BLaER1 treated with 17β-estradiol and CSF1 and Interleukin-3, amounts not matched to agents 10 nM and 100 nM (cell line): ENCODE data around the gene NRG3.
"Not testable (repeated sequence)": the region's sequence is repeated elsewhere in the genome, so short reads cannot be mapped to it uniquely, and the experiment has no call there.

Experiments used
- H3K27ac ChIP-seq, 11 experiments: shearing (Covaris generic); formaldehyde crosslinking; 2 replicates each; pipeline ENCODE4 v1.8.1; 2022
- H3K27me3 ChIP-seq, 11 experiments: shearing (Covaris generic); formaldehyde crosslinking; 2 replicates each; pipeline ENCODE4 v1.8.1; 2022
- H3K36me3 ChIP-seq, 11 experiments: shearing (Covaris generic); formaldehyde crosslinking; 2 replicates each; pipeline ENCODE4 v1.8.1; 2022
- H3K4me1 ChIP-seq, 10 experiments: shearing (Covaris generic); formaldehyde crosslinking; 2 replicates each; pipeline ENCODE4 v1.8.1; 2022
- H3K4me2 ChIP-seq, 11 experiments: shearing (Covaris generic); formaldehyde crosslinking; 2 replicates each; pipeline ENCODE4 v1.8.1; 2022
- H3K4me3 ChIP-seq, 10 experiments: shearing (Covaris generic); formaldehyde crosslinking; 2 replicates each; pipeline ENCODE4 v1.8.1; 2022
- H3K9ac ChIP-seq, 11 experiments: shearing (Covaris generic); formaldehyde crosslinking; 2 replicates each; pipeline ENCODE4 v1.8.1; 2022
- H3K9me3 ChIP-seq, 11 experiments: shearing (Covaris generic); formaldehyde crosslinking; replicated peaks in 1 of 11; 2 replicates each; pipeline ENCODE4 v1.8.1; 2022
- H4K20me1 ChIP-seq, 11 experiments: shearing (Covaris generic); formaldehyde crosslinking; 2 replicates each; pipeline ENCODE4 v1.8.1; 2022
- Cebpa-rat ChIP-seq, 11 experiments: shearing (Covaris generic); IDR thresholded peaks; 2 replicates each; pipeline ENCODE4 v1.8.1; 2022

NRG3 gene

GRCh38 chr10:82942286-82943099 is 1067.5 kb downstream of the NRG3 start:
- H3K4me2 ChIP-seq, result peak overlapping the region; percentile 57 to 84 (median 75)
- TF ChIP-seq Cebpa-rat (IDR thresholded peaks at IDR 0.05), result no peak
- H3K27me3 ChIP-seq, result no peaks in the 10 kb centered on the region

GRCh38 chr10:82943142-82943541 is 1068.1 kb downstream of the NRG3 start:
- Histone ChIP-seq H3K9me3 (peaks cover 9 to 18% (median 14%) of the 10 kb centered on the region in 11 experiments; a peak in 21 of 22 replicates), H3K27ac (peak overlapping the region in 9 of 11 experiments; percentile 32 to 78 (median 66); a peak in 17 of 22 replicates), H3K4me2 (peak overlapping the region; percentile 57 to 84 (median 75)), H3K4me3 (peak overlapping the region in 1 of 10 experiments; percentile 1; a peak in 2 of 20 replicates), H4K20me1 (no peaks in the 10 kb centered on the region), H3K27me3 (no peaks in the 10 kb centered on the region), H3K4me1 (peaks cover 19 to 25% (median 23%) of the 10 kb centered on the region in 10 experiments), H3K9ac (peak overlapping the region in 4 of 11 experiments; percentile 6 to 47 (median 29); a peak in 6 of 22 replicates), H3K36me3 (no peaks in the 10 kb centered on the region)
- TF ChIP-seq Cebpa-rat (IDR thresholded peaks at IDR 0.05), result no peak; a peak in 1 of 22 replicates

More at GRCh38 chr10:82942286-82943099, 1067.5 kb downstream of the NRG3 start:
- H4K20me1 ChIP-seq, result no peaks in the 10 kb centered on the region
- peak overlapping the region in 9 of 11 experiments; percentile 32 to 78 (median 66); a peak in 17 of 22 replicates for H3K27ac ChIP-seq
- peaks cover 19 to 25% (median 23%) of the 10 kb centered on the region in 10 experiments for H3K4me1 ChIP-seq
- H3K36me3 ChIP-seq, result no peaks in the 10 kb centered on the region
- H3K9ac ChIP-seq, result peak overlapping the region in 4 of 11 experiments; percentile 6 to 47 (median 29); a peak in 5 of 22 replicates
- H3K9me3 ChIP-seq, result peaks cover 9 to 18% (median 14%) of the 10 kb centered on the region in 11 experiments; a peak in 21 of 22 replicates
- H3K4me3 ChIP-seq, result no peak overlapping the region; a peak in 1 of 20 replicates

- H3K27me3 ChIP-seq, result no peaks in the 10 kb centered on the region
- H3K9me3 ChIP-seq, result peaks cover 7 to 14% (median 10%) of the 10 kb centered on the region in 11 experiments; a peak in 20 of 22 replicates
- no peak overlapping the region for H3K4me2 ChIP-seq
- H4K20me1 ChIP-seq, result no peaks in the 10 kb centered on the region
- H3K4me3 ChIP-seq, result no peak overlapping the region
- no peak overlapping the region for H3K27ac ChIP-seq
- no peaks in the 10 kb centered on the region for H3K4me1 ChIP-seq
- no peak overlapping the region for H3K9ac ChIP-seq
- H3K36me3 ChIP-seq, result no peaks in the 10 kb centered on the region
- no peak for TF ChIP-seq Cebpa-rat (IDR thresholded peaks at IDR 0.05)
Observed at GRCh38 chr10:82949816-82950575, 1075.0 kb downstream of the NRG3 start.

- Histone ChIP-seq H3K27ac (no peak overlapping the region), H4K20me1 (no peaks in the 10 kb centered on the region), H3K27me3 (no peaks in the 10 kb centered on the region), H3K36me3 (peaks cover 0 to 8% (median 0%) of the 10 kb centered on the region in 11 experiments; a peak in 3 of 22 replicates), H3K9ac (no peak overlapping the region), H3K4me3 (no peak overlapping the region), H3K4me2 (no peak overlapping the region), H3K4me1 (no peaks in the 10 kb centered on the region), H3K9me3 (peaks cover 0 to 6% (median 0%) of the 10 kb centered on the region in 11 experiments; a peak in 2 of 22 replicates)
- no peak for TF ChIP-seq Cebpa-rat (IDR thresholded peaks at IDR 0.05)
Observed at GRCh38 chr10:82953331-82953730, 1078.3 kb downstream of the NRG3 start.

- Histone ChIP-seq H3K36me3 (peaks cover 0 to 12% (median 0%) of the 10 kb centered on the region in 11 experiments; a peak in 5 of 22 replicates), H3K4me1 (no peaks in the 10 kb centered on the region), H3K27ac (no peak overlapping the region), H4K20me1 (no peaks in the 10 kb centered on the region), H3K9ac (no peak overlapping the region), H3K4me2 (no peak overlapping the region), H3K27me3 (no peaks in the 10 kb centered on the region), H3K9me3 (peaks cover 0 to 6% (median 0%) of the 10 kb centered on the region in 11 experiments; a peak in 2 of 22 replicates), H3K4me3 (no peak overlapping the region)
- no peak for TF ChIP-seq Cebpa-rat (IDR thresholded peaks at IDR 0.05)
Observed at GRCh38 chr10:82953909-82954308, 1078.9 kb downstream of the NRG3 start.

- H3K4me1 ChIP-seq, H3K27me3 ChIP-seq, H3K4me2 ChIP-seq, H3K9me3 ChIP-seq, H3K9ac ChIP-seq, H3K4me3 ChIP-seq, H3K27ac ChIP-seq, H4K20me1 ChIP-seq: not testable (repeated sequence)
- H3K36me3 ChIP-seq, result peaks cover 0 to 23% (median 0%) of the 10 kb centered on the region in 11 experiments; a peak in 5 of 22 replicates
Observed at GRCh38 chr10:82960421-82961060, 1085.5 kb downstream of the NRG3 start.

- no peaks in the 10 kb centered on the region for H3K9me3 ChIP-seq
- H3K27me3 ChIP-seq, result no peaks in the 10 kb centered on the region
- H3K4me1 ChIP-seq, result no peaks in the 10 kb centered on the region
- H3K36me3 ChIP-seq, result peaks cover 0 to 22% (median 0%) of the 10 kb centered on the region in 11 experiments; a peak in 4 of 22 replicates
- no peak overlapping the region for H3K27ac ChIP-seq
- no peak for TF ChIP-seq Cebpa-rat (IDR thresholded peaks at IDR 0.05)
- H4K20me1 ChIP-seq, result no peaks in the 10 kb centered on the region
- no peak overlapping the region for H3K9ac ChIP-seq
- H3K4me3 ChIP-seq, result no peak overlapping the region
- H3K4me2 ChIP-seq, result no peak overlapping the region
Observed at GRCh38 chr10:82961864-82962263, 1086.9 kb downstream of the NRG3 start.

- Histone ChIP-seq H3K27me3 (no peaks in the 10 kb centered on the region), H3K4me1 (peaks cover 0 to 6% (median 0%) of the 10 kb centered on the region in 10 experiments; a peak in 2 of 20 replicates), H3K9me3 (no peaks in the 10 kb centered on the region), H3K4me2 (no peak overlapping the region), H4K20me1 (no peaks in the 10 kb centered on the region), H3K4me3 (no peak overlapping the region), H3K9ac (no peak overlapping the region), H3K27ac (no peak overlapping the region), H3K36me3 (peaks cover 0 to 10% (median 0%) of the 10 kb centered on the region in 11 experiments; a peak in 3 of 22 replicates)
- no peak for TF ChIP-seq Cebpa-rat (IDR thresholded peaks at IDR 0.05)
Observed at GRCh38 chr10:82966130-82966529, 1091.1 kb downstream of the NRG3 start.
